Measurements from ENCODE around the gene PEX7. TPM values are rescaled to one million over a fixed set of nuclear protein-coding genes. Genes with fewer than 3 reads are reported as not detected.
"Not testable (repeated sequence)": the region's sequence is repeated elsewhere in the genome, so short reads cannot be mapped to it uniquely, and the experiment has no call there.

PEX7 gene
- total RNA-seq, 1 donor from 2014 or later: 6.7 TPM

DNA sequence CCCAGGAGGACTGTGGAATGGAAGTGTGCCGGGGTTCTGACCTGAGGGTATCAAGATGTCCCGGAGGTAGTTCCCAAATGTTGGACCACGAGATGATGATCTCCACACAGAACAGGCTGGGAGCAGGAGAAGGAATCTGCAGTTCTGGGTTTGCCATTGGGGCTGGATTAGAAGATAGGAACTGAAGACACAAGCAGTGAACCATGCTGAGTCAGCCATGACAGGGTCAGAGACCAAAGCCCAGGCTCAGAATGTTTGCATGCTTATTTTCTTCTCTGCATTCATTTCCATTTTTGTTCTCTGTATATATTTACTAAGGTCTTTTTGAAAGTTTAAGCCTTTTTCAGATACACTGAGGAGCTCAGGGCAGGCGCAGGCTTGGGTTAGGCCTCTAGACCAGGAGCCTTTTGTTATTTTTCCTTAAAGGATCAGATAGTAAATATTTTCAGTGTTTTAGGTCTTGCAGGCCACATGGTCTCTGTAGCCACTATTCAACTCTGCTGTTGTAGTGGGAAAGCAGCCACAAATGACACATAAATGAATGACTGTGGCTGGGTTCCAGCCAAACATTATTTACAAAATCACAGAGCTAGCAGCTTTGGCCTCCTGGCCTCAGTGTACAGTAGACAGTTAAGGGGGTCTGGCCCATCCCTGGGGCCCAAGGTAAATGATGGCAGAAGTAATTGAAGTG lies 128.2 kb downstream of the PEX7 start:
- no peak for DNase-seq (ENCODE audit: low spot score)

DNA sequence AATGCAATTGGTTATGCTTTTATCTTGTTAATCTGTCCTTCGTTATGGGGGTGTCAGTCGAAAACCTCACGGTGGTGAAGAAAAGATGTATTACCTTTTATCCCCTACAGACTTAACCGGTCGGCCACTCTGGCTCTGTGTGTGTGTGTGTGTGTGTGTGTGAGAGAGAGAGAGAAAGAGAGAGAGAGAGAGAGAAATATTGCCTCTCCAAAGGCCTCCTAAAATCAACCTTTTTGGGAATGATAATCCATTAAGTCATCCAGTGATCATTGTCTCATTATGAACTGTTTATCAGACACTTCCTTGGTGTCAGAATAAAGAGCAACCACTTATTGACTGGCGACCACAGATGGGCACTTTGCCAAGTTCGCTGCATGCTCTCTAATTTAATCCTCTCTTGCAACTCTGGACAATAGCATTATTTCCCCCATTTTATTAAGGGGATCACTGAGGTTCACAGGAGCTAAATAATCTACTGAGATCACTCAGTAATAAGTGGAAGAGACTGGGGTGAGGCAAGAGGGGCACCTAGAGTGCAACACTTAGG lies 130.4 kb downstream of the PEX7 start:
- DNase-seq (ENCODE audit: low spot score): no peak

DNA sequence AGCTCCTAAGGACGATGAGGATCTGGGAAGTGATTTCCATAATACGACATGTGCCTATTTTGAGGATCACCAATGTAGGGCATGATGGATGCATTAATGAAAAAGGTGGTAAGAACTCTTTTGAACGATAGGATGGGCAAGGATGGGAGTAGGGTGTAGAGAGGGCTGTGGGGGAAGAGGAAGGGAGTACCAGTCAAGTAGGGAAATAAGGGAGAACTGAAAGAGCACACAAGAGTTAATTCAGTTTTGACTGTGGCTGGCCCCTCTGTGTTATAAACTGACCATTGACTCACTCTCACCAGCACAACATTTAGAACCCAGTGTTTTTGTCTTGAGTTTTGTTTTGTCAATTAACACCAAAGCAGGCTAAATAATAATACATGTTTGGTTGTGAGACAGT lies 132.7 kb downstream of the PEX7 start:
- DNase-seq (ENCODE audit: low spot score): no peak

DNA sequence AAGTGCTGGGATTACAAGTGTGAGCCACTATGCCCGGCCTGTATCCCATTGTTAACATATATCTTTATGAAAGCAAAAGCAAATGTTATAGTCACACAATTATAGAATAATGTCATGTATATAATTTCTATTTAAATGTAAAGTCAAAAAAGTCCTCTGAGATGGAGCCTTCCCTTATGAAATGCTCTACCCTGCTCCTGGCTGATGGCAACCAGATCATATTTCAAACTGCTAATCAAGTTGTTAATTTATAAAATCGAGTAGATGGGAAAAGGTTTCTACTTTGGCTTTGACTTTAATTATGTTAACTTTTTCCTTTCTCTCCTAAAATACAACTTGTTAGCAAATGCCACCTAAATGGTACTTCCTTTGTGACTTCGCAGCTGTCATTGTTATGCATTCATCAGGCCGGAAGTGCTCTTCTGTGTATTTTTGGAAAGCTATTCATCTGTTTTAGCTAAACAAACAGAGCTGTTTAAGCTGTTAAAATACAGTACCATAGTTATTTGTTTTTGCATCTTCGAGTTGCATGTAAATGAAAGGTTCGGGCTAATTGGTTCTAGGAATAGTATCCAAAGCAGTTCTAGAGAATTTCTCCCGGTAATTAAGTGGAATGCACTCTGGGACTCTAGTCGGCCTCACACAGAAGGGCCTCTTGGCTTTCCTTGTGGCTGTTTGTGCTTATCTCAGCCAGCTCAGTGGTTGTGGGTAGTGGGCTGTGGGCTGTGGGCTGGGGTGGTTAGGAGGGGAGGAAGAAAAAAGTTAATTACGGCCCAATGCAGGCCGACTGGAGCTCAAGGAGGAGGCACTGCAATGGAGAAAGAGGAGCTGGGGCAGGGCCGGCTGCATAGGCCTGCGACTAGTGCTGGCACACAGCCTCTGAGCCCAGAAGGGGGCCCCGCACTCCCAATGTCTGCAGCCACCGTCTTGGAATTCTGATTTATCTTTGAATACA lies 134.5 kb downstream of the PEX7 start:
- DNase-seq (ENCODE audit: low spot score): no peak

DNA sequence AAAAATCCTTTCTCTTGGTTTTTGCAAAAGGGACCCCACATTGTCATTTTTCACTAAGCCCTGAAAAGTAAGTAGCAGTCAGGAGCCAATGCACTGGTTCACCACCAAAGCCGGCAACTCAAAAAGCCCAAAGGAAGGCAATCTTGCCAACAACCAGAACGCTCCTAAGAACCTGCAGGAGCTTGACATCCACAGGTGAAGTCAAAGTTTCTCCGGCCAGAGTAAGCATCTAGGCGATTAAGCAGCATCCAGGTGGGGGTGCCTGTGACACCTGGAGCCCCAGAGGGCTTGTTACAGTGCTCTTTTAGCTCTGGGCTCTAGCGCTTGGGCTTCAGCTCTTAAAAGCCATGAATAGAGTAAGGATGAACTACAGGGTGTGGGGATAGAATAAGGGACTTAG lies 135.8 kb downstream of the PEX7 start:
- DNase-seq (ENCODE audit: low spot score): no peak

GRCh38 chr6:136959471-136959891 lies 137.1 kb downstream of the PEX7 start:
- DNase-seq (ENCODE audit: low spot score): no peak

DNA sequence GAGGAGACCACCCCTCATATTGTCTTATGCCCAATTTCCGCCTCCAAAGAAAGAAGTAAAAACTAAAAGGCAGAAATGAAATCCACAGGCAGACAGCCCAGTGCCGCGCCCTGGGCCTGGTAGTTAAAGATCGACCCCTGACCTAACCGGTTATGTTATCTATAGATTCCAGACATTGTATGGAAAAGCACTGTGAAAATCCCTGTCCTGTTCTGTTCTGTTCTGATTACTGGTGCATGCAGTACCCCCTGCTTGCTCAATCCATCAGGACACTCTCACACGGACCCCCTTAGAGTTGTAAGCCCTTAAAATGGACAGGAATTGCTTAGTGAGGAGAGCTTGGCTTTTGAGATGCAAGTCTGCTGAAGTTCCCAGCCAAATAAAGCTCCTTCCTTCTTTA lies 137.5 kb downstream of the PEX7 start:
- not testable (repeated sequence) for DNase-seq (ENCODE audit: low spot score)

GRCh38 chr6:136960781-136961180 lies 138.4 kb downstream of the PEX7 start:
- DNase-seq (ENCODE audit: low spot score): no peak

- DNase-seq (ENCODE audit: low spot score): no peak
These were observed 139.5 kb downstream of the PEX7 start for GRCh38 chr6:136961848-136962247.

DNA sequence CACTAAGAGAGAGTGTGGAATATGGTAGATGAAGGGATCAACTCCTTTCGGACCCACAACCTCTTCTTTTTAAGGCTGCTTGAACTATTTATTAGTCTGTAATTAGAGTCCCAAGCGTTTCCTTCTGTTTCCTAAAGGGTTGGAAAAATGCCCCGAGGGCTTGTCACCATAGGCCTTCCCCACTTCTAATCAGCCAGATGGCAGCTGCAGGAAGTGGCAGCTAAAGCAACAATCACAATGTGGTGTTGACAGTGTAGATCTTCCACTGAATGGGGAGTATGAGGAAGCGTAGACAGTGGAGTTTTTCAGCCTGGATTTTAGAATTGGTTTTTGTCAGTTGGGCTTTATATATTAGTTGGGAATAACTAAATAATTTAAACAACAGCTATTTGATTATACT lies 140.3 kb downstream of the PEX7 start:
- no peak for DNase-seq (ENCODE audit: low spot score)

- DNase-seq (ENCODE audit: low spot score): no peak
These were observed 140.9 kb downstream of the PEX7 start for GRCh38 chr6:136963259-136963658.

Other genes starting within 250 kb of the PEX7 start
- 10.6 TPM for gene MAP3K5, start 30.1 kb upstream of the PEX7 start, total RNA-seq (ENCODE audit: insufficient read depth, low replicate concordance)
- gene SLC35D3, start 99.7 kb downstream of the PEX7 start, total RNA-seq (ENCODE audit: insufficient read depth, low replicate concordance): 0.72 TPM
- gene IL20RA, start 222.4 kb downstream of the PEX7 start, total RNA-seq (ENCODE audit: insufficient read depth, low replicate concordance): 5.1 TPM

Measured in umbilical cord (tissue), 2 donors.